SU-DHL-6 (cell line): ENCODE results near the gene FBLN7.

Experiments
- EZH2phosphoT487 ChIP-seq: fragments of 200-600 bp; sonication (generic), shearing (Covaris generic); conservative IDR thresholded peaks from 2 replicates; pipeline ENCODE4 v1.6.1; 2018; ENCODE audit warnings: mild to moderate bottlenecking, antibody characterized with exemption, low read length, moderate library complexity, mixed read lengths
- TF ChIP-seq, protein P1 (sequence below): fragments of 200-600 bp; sonication (generic); IDR thresholded peaks from one replicate; pipeline ENCODE4 v1.5.1; 2017; ENCODE audit warnings: antibody characterized with exemption, mild to moderate bottlenecking, low read length, moderate library complexity; ENCODE audit not compliant: insufficient read depth, poor library complexity, severe bottlenecking

DNA sequence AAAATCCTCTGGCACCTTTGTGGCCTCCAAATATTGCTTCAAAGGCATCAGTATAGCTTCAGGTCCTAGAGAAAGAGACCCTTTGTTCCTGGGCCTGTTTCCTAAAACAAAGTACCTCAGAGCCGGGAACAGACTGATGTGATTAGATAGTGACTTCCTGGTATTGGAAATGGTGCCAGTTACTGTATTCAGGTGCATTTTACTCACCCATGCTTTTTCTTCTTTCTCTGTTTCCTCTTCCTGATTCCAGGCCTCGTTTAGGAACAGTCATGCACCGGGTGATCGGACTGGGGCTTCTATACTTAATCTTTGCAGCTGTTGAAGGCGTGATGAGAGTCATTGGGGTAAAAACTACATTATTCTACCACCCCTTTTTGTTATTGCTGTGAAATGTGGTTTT lies 48.8 kb upstream of the FBLN7 start:
- TF ChIP-seq EZH2phosphoT487, result no peak
- TF ChIP-seq, protein P1, sequence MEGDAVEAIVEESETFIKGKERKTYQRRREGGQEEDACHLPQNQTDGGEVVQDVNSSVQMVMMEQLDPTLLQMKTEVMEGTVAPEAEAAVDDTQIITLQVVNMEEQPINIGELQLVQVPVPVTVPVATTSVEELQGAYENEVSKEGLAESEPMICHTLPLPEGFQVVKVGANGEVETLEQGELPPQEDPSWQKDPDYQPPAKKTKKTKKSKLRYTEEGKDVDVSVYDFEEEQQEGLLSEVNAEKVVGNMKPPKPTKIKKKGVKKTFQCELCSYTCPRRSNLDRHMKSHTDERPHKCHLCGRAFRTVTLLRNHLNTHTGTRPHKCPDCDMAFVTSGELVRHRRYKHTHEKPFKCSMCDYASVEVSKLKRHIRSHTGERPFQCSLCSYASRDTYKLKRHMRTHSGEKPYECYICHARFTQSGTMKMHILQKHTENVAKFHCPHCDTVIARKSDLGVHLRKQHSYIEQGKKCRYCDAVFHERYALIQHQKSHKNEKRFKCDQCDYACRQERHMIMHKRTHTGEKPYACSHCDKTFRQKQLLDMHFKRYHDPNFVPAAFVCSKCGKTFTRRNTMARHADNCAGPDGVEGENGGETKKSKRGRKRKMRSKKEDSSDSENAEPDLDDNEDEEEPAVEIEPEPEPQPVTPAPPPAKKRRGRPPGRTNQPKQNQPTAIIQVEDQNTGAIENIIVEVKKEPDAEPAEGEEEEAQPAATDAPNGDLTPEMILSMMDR, result no peak
